HG02571 (cell line): ENCODE data around the gene PLEKHG2.
A peak's percentile ranks its signal among the peaks of the same experiment; 100 is the strongest.
"Not testable (repeated sequence)": the region's sequence is repeated elsewhere in the genome, so short reads cannot be mapped to it uniquely, and the experiment has no call there.

Source experiments
- ATAC-seq: cut with Tn5 transposase; IDR thresholded peaks from one replicate; pipeline ENCODE4 v1.9.1; 2021; ENCODE audit warnings: mild to moderate bottlenecking, moderate library complexity; ENCODE audit not compliant: unreplicated experiment

PLEKHG2 gene

GRCh38 chr19:39445196-39446111 lies 33.0 kb downstream of the PLEKHG2 start, which contains the start of gene SUPT5H:
SUPT5H (plus strand) TSS chr19:39445582; CDS start chr19:39445891, 309 bp downstream.
- ATAC-seq: peak; percentile 86

- ATAC-seq: no peak
Measured at GRCh38 chr19:39446365-39447084, 34.1 kb downstream of the PLEKHG2 start.

- ATAC-seq: no peak
Measured at GRCh38 chr19:39448271-39448670, 35.8 kb downstream of the PLEKHG2 start.

- ATAC-seq: no peak
Measured at GRCh38 chr19:39449116-39449797, 36.8 kb downstream of the PLEKHG2 start.

- not testable (repeated sequence) for ATAC-seq
Measured at GRCh38 chr19:39451257-39451656, 38.8 kb downstream of the PLEKHG2 start.

- ATAC-seq: no peak
Measured at GRCh38 chr19:39463403-39463802, 50.9 kb downstream of the PLEKHG2 start.

GRCh38 chr19:39465956-39466747 lies 53.7 kb downstream of the PLEKHG2 start:
- ATAC-seq: no peak

GRCh38 chr19:39467941-39468340 lies 55.5 kb downstream of the PLEKHG2 start:
- no peak for ATAC-seq

GRCh38 chr19:39469036-39469435 lies 56.6 kb downstream of the PLEKHG2 start:
- ATAC-seq: no peak

- no peak for ATAC-seq
Measured at GRCh38 chr19:39469567-39469966, 57.1 kb downstream of the PLEKHG2 start.

GRCh38 chr19:39470724-39471339 lies 58.4 kb downstream of the PLEKHG2 start:
- no peak for ATAC-seq

- no peak for ATAC-seq
Measured at GRCh38 chr19:39471756-39472536, 59.5 kb downstream of the PLEKHG2 start.

GRCh38 chr19:39472746-39473442 lies 60.4 kb downstream of the PLEKHG2 start:
- no peak for ATAC-seq

- ATAC-seq: no peak
Measured at GRCh38 chr19:39473443-39473960, 61.0 kb downstream of the PLEKHG2 start.

- no peak for ATAC-seq
Measured at GRCh38 chr19:39474139-39474620, 61.7 kb downstream of the PLEKHG2 start.

GRCh38 chr19:39475748-39476147 lies 63.3 kb downstream of the PLEKHG2 start:
- no peak for ATAC-seq
